ENCODE data around the gene EVA1A.

DNA sequence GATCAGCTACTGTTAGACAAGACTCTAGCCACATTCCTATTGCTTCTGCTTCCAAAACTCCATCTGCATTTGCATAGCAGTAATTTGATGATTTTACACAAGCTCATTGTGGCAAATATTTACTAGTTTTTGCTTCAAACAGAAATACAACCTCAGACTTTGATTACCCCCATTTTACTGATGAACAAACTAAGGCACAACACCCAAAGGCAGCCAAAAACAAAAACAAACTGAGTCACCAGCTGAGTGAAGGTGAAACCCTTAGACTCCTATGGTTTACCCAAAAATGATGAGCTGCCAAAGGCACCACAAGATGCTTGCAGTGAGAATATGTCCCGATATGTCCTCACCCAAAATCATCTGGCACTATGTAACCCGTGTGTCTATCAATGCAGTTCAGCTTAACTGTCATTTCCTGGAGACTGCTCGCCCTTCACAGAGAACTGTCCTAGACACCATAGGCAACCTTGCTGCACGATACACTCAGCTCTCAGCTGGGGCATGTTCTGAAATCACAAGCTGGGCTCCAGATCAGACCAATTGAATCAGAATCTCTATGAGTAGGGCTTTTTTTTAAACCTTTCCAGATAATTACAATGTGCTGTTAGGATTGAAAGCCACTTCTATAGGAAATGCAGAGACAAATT, 4.1 kb upstream of the EVA1A start:
- TF ChIP-seq, protein P1, sequence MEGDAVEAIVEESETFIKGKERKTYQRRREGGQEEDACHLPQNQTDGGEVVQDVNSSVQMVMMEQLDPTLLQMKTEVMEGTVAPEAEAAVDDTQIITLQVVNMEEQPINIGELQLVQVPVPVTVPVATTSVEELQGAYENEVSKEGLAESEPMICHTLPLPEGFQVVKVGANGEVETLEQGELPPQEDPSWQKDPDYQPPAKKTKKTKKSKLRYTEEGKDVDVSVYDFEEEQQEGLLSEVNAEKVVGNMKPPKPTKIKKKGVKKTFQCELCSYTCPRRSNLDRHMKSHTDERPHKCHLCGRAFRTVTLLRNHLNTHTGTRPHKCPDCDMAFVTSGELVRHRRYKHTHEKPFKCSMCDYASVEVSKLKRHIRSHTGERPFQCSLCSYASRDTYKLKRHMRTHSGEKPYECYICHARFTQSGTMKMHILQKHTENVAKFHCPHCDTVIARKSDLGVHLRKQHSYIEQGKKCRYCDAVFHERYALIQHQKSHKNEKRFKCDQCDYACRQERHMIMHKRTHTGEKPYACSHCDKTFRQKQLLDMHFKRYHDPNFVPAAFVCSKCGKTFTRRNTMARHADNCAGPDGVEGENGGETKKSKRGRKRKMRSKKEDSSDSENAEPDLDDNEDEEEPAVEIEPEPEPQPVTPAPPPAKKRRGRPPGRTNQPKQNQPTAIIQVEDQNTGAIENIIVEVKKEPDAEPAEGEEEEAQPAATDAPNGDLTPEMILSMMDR (IDR thresholded peaks at IDR 0.05), result no peak
- no peak for TF ChIP-seq POLR2A (IDR thresholded peaks at IDR 0.05)
